ENCODE data around the gene SLC25A45. TPM values are rescaled to one million over a fixed set of nuclear protein-coding genes. Genes with fewer than 3 reads are reported as not detected.

SLC25A45 gene
- total RNA-seq, 1 donor = 5.8 TPM

DNA sequence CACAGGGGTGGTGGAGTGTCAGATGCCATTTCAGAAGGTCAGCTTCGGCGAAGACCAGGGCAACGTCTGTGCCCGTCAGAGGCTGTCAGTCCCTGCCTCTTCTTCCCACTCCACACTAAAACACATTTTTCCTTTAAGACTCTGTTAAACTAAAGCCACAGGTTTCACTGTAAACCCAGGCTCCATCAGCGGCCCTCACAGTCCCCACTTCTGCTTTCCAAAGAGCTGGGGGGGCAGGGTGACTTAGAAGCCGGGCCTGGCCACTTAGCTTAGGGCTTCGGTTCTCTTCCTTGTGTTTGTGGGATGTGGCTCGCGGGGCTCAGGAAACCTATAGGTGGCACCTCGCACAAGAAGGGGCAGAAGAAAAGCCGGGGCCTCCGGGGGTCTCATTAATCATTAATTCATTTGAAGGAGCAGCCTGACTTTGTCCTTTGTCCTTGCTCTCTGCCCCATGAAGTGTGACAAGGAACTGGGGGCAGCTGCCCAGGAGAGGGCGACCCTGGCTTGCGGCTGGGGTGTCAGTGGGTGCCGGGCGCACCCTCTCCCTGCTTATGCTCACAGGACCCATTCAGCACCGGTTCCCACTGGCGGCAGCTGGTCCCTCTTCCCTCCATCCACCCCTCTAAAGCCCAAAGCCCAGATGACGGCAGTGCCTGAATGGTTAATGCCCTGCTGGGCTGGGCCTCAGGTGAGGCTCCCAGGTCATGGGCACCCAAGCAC, 4.1 kb downstream of the SLC25A45 start:
- TF ChIP-seq, protein P1, sequence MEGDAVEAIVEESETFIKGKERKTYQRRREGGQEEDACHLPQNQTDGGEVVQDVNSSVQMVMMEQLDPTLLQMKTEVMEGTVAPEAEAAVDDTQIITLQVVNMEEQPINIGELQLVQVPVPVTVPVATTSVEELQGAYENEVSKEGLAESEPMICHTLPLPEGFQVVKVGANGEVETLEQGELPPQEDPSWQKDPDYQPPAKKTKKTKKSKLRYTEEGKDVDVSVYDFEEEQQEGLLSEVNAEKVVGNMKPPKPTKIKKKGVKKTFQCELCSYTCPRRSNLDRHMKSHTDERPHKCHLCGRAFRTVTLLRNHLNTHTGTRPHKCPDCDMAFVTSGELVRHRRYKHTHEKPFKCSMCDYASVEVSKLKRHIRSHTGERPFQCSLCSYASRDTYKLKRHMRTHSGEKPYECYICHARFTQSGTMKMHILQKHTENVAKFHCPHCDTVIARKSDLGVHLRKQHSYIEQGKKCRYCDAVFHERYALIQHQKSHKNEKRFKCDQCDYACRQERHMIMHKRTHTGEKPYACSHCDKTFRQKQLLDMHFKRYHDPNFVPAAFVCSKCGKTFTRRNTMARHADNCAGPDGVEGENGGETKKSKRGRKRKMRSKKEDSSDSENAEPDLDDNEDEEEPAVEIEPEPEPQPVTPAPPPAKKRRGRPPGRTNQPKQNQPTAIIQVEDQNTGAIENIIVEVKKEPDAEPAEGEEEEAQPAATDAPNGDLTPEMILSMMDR (IDR thresholded peaks at IDR 0.05; ENCODE audit: insufficient read depth, low read length) = no peak
- no peak for DNase-seq (ENCODE audit: low read depth)
- H3K4me3 ChIP-seq (ENCODE audit: low read depth, low read length) = no peak overlapping the region

DNA sequence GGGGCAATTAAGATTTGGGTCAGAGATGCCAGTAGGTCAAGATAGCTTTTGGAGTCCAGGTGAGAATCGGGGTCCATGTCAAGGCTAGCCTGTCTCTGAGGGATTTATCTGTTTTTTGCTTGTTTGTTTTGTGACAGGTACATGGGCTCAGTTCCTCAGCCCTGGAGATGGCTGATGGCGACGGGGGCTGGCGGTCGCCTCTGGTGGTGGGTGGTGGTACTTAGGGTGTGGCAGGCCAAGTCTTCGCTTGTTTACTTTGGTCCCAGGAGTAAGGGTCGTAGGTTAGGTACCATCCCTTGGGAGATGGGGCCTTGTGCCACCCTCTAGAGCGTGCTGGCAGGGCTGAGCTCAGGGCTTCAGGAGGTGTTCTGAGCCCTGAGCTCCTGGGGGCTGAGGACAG, 4.7 kb downstream of the SLC25A45 start:
- TF ChIP-seq, protein P1 (IDR thresholded peaks at IDR 0.05; ENCODE audit: insufficient read depth, low read length) = no peak
- H3K4me3 ChIP-seq (ENCODE audit: low read depth, low read length) = no peak overlapping the region
- no peak for DNase-seq (ENCODE audit: low read depth)

GRCh38 chr11:65377036-65377435, 5.4 kb downstream of the SLC25A45 start:
- TF ChIP-seq, protein P1 (IDR thresholded peaks at IDR 0.05; ENCODE audit: insufficient read depth, low read length) = no peak
- DNase-seq (ENCODE audit: low read depth) = no peak
- no peak overlapping the region for H3K4me3 ChIP-seq (ENCODE audit: low read depth, low read length)

DNA sequence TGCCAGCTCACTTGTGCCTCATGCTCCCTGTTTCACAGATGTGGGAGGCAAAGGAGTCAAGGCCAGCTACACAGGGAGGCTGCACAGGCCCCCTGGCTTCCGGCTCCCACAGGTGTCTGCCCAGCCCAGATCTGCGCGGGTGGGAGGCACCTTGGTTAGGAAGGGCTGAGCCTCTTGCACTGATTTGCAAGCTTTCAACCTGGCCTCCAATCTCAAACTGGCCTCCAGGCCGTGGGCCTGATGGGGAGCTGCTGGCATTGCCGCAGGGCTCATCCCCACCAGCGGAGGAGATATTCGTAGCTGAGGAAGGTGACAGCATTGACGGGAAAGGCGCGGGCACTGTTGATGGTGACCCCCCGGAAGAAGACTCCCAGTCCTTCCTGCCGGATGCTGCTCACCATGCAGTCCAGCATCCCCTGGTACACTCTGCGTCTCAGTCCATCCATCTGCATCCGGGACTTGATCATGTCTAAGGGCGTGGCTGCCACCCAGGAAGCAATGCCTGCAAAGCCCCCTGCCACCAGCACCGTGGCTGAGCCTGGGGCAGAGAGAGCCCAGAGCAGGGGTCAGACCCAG, 6.2 kb downstream of the SLC25A45 start:
- no peak overlapping the region for H3K4me3 ChIP-seq (ENCODE audit: low read depth, low read length)
- no peak for DNase-seq (ENCODE audit: low read depth)
- TF ChIP-seq, protein P1 (IDR thresholded peaks at IDR 0.05; ENCODE audit: insufficient read depth, low read length) = no peak

GRCh38 chr11:65375012-65375411, 7.4 kb downstream of the SLC25A45 start:
- no peak overlapping the region for H3K4me3 ChIP-seq (ENCODE audit: low read depth, low read length)
- DNase-seq (ENCODE audit: low read depth) = no peak
- TF ChIP-seq, protein P1 (IDR thresholded peaks at IDR 0.05; ENCODE audit: insufficient read depth, low read length) = no peak

GRCh38 chr11:65373839-65374580, 8.4 kb downstream of the SLC25A45 start:
- TF ChIP-seq, protein P1 (IDR thresholded peaks at IDR 0.05; ENCODE audit: insufficient read depth, low read length) = no peak
- no peak overlapping the region for H3K4me3 ChIP-seq (ENCODE audit: low read depth, low read length)
- no peak for DNase-seq (ENCODE audit: low read depth)

All from fibroblast of the aortic adventitia (primary cell).